ENCODE measurements around the gene CLASRP. TPM values are rescaled to one million over a fixed set of nuclear protein-coding genes. Genes with fewer than 3 reads are reported as not detected.

CLASRP gene
- polyA plus RNA-seq, 1 experiment = 12.4 TPM

DNA sequence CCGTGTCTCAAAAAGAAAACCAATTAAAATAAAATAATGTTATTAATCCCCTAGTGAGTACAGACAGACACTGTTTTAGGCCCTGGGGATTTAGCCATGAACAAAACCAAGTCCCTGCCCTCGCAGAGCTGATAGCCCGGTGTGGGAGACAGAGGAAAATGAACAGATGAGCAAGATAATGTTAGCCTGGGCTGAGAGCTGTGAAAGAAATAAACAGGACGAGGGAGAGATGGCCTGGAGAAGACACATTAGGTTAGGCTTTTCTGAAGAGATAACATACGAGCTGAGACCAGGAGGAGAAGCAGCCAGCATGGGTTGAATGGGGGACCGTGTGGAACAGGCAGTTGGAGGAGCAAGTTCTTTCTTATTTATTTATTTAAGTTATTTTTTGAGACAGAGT is 28.5 kb upstream of the CLASRP start:
- ChIA-PET POLR2A (interaction anchor here (0.6 kb wide), 2 partner anchors 9 to 29 kb away, joined by 3 to 5 read pairs; no protein-coding TSS in a partner anchor), CTCF (no interaction called here)
- Histone ChIP-seq H3K4me3 (ENCODE audit: low read depth, low read length) (no peak overlapping the region), H3K27ac (ENCODE audit: low read depth, low read length) (no peak overlapping the region), H3K9me3 (ENCODE audit: control insufficient read depth, insufficient read depth, low read length) (no peaks in the 10 kb centered on the region), H3K27me3 (ENCODE audit: control insufficient read depth, insufficient read depth, low read length) (no peaks in the 10 kb centered on the region)
- no peak for TF ChIP-seq CTCF (IDR thresholded peaks at IDR 0.05; ENCODE audit: low read depth, low read length)
- DNase-seq (ENCODE audit: low read depth, low spot score) = no peak

GRCh38 chr19:45011959-45012358 is 26.9 kb upstream of the CLASRP start:
- POLR2A ChIA-PET = no interaction called here

DNA sequence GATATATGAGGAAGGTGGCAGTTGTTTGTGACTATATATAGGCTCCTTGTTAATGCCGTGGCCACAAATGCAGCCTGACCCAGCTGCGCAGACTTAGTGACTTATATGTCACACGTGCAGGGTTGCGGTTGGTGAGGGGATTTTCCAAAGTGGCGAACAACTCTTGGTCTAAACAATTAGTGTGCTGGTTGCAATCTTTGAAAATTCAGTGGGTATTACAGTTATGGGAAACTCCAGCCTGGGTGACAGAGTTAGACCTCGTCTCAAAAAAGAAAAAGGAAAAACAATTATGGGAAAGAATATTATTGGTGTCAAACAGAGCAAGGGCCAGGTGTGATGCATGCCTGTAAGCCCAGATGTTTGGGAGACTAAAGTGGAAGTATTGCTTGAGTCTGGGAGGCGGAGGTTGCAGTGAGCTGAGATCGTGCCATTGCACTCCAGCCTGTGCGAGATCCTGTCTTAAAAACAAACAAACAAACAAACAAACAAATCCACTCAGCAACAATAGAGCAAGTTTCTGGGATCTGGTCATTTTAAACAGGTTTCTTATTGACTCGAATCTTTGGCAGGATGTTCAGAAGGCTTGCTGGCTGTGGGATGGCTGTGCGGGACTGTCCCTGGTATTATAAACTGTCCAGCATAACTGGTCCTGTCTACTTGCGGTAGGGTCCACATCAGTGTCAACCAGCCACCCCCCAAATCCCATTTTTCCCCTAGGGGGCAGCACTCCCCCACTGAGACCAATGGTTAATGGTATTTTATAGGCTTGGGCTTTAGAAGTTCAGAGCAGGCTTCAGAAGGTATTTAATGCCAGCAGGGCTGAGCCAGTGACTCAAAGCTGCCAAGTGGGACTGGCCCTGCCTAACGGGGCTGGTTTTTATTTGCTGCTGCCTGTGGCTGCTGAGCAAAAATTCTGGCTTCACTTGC is 22.2 kb upstream of the CLASRP start:
- Histone ChIP-seq H3K27me3 (ENCODE audit: control insufficient read depth, insufficient read depth, low read length) (no peaks in the 10 kb centered on the region), H3K27ac (ENCODE audit: low read depth, low read length) (no peak overlapping the region), H3K9me3 (ENCODE audit: control insufficient read depth, insufficient read depth, low read length) (no peaks in the 10 kb centered on the region), H3K4me3 (ENCODE audit: low read depth, low read length) (no peak overlapping the region)
- TF ChIP-seq CTCF (IDR thresholded peaks at IDR 0.05; ENCODE audit: low read depth, low read length) = peak; percentile 71
- no peak for DNase-seq (ENCODE audit: low read depth, low spot score)
- ChIA-PET POLR2A (no interaction called here), CTCF (interaction anchor here (0.6 to 2.0 kb wide), 5 partner anchors 9 to 63 kb away, joined by 3 to 6 read pairs (median 3); no protein-coding TSS in a partner anchor)

More at GRCh38 chr19:45011959-45012358, 26.9 kb upstream of the CLASRP start:
- Histone ChIP-seq H3K27ac (ENCODE audit: low read depth, low read length) (no peak overlapping the region), H3K27me3 (ENCODE audit: control insufficient read depth, insufficient read depth, low read length) (no peaks in the 10 kb centered on the region), H3K4me3 (ENCODE audit: low read depth, low read length) (no peak overlapping the region), H3K9me3 (ENCODE audit: control insufficient read depth, insufficient read depth, low read length) (no peaks in the 10 kb centered on the region)
- DNase-seq (ENCODE audit: low read depth, low spot score) = no peak
- no peak for TF ChIP-seq CTCF (IDR thresholded peaks at IDR 0.05; ENCODE audit: low read depth, low read length)
- CTCF ChIA-PET = no interaction called here

DNA sequence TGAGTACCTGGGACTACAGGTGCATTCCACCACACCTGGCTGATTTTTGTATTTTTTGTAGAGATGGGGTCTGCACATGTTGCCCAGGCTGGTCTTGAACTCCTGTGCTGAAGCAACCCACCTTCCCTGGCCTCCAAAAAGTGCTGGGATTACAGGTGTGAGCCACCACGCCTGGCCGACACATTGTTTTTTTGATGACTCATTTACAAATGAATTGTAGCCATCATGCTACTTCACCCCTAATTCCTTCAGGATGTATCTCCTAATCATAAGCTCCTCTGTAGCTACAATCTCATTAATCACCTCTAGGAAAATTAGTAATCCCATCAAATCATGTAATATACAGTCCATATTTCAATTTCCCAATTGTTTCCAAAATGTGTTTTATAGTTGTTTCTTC is 19.7 kb upstream of the CLASRP start:
- DNase-seq (ENCODE audit: low read depth, low spot score) = no peak
- H3K27ac ChIP-seq (ENCODE audit: low read depth, low read length) = no peak overlapping the region
- TF ChIP-seq CTCF (IDR thresholded peaks at IDR 0.05; ENCODE audit: low read depth, low read length) = no peak
- no peaks in the 10 kb centered on the region for H3K9me3 ChIP-seq (ENCODE audit: control insufficient read depth, insufficient read depth, low read length)
- H3K27me3 ChIP-seq (ENCODE audit: control insufficient read depth, insufficient read depth, low read length) = no peaks in the 10 kb centered on the region
- no peak overlapping the region for H3K4me3 ChIP-seq (ENCODE audit: low read depth, low read length)
- CTCF ChIA-PET = interaction anchor here (1.2 kb wide), 1 partner anchor 40 kb away, joined by 5 read pairs; no protein-coding TSS in a partner anchor
- POLR2A ChIA-PET = no interaction called here

GRCh38 chr19:45020071-45020470 is 18.8 kb upstream of the CLASRP start:
- ChIA-PET CTCF (interaction anchor here (1.2 kb wide), 1 partner anchor 39 kb away, joined by 5 read pairs; no protein-coding TSS in a partner anchor), POLR2A (interaction anchor here (0.7 kb wide), 1 partner anchor 10 kb away, joined by 3 read pairs; no protein-coding TSS in a partner anchor)
- Histone ChIP-seq H3K27me3 (ENCODE audit: control insufficient read depth, insufficient read depth, low read length) (no peaks in the 10 kb centered on the region), H3K9me3 (ENCODE audit: control insufficient read depth, insufficient read depth, low read length) (no peaks in the 10 kb centered on the region), H3K4me3 (ENCODE audit: low read depth, low read length) (no peak overlapping the region), H3K27ac (ENCODE audit: low read depth, low read length) (no peak overlapping the region)
- DNase-seq (ENCODE audit: low read depth, low spot score) = no peak
- TF ChIP-seq CTCF (IDR thresholded peaks at IDR 0.05; ENCODE audit: low read depth, low read length) = no peak
